Measurements from ENCODE around the gene C1QTNF6.
"Not testable (repeated sequence)": the region's sequence is repeated elsewhere in the genome, so short reads cannot be mapped to it uniquely, and the experiment has no call there.

The C1QTNF6 gene

GRCh38 chr22:37187891-37188761 is at the start of gene C1QTNF6:
TSS of gene C1QTNF6 (minus strand) at chr22:37188247. CDS start at chr22:37188213, 34 bp downstream.
- DNase-seq, result no peak

- DNase-seq, result no peak
These were observed 48.0 kb upstream of the C1QTNF6 start for GRCh38 chr22:37235897-37236607.

GRCh38 chr22:37234736-37235711 is 47.0 kb upstream of the C1QTNF6 start:
- DNase-seq, result no peak

- no peak for DNase-seq
These were observed 45.9 kb upstream of the C1QTNF6 start for GRCh38 chr22:37233751-37234631.

- DNase-seq, result not testable (repeated sequence)
These were observed 45.3 kb upstream of the C1QTNF6 start for GRCh38 chr22:37233371-37233750.

- no peak for DNase-seq
These were observed 44.3 kb upstream of the C1QTNF6 start for GRCh38 chr22:37232140-37232998.

GRCh38 chr22:37231406-37232139 is 43.5 kb upstream of the C1QTNF6 start:
- no peak for DNase-seq

- DNase-seq, result no peak
These were observed 42.8 kb upstream of the C1QTNF6 start for GRCh38 chr22:37230673-37231405.

- DNase-seq, result no peak
These were observed 42.0 kb upstream of the C1QTNF6 start for GRCh38 chr22:37229805-37230672.

- no peak for DNase-seq
These were observed 41.2 kb upstream of the C1QTNF6 start for GRCh38 chr22:37229012-37229804.

GRCh38 chr22:37228106-37229011 is 40.3 kb upstream of the C1QTNF6 start:
- DNase-seq, result no peak

- no peak for DNase-seq
These were observed 38.5 kb upstream of the C1QTNF6 start for GRCh38 chr22:37226514-37226913.

GRCh38 chr22:37226087-37226486 is 38.0 kb upstream of the C1QTNF6 start:
- no peak for DNase-seq

- DNase-seq, result no peak
These were observed 37.4 kb upstream of the C1QTNF6 start for GRCh38 chr22:37225481-37225880.

- DNase-seq, result no peak
These were observed 36.8 kb upstream of the C1QTNF6 start for GRCh38 chr22:37224757-37225420.
